Effector memory CD4-positive, alpha-beta T cell (primary cell): ENCODE data around the gene NRP1.

ENCODE experiments used
- DNase-seq, 3 donors: peaks; one replicate each; pipeline ENCODE4 v3.0.0-alpha.2; 2020
- H3K27ac ChIP-seq: 2 replicates; pipeline ENCODE4 v1.7.0; 2013; ENCODE audit warnings: mild to moderate bottlenecking, low read length, moderate library complexity; ENCODE audit not compliant: insufficient read depth, poor library complexity, severe bottlenecking
- H3K27me3 ChIP-seq: replicated peaks from 2 replicates; pipeline ENCODE4 v1.7.0; 2013; ENCODE audit warnings: mild to moderate bottlenecking, low read length; ENCODE audit not compliant: insufficient read depth, control insufficient read depth, poor library complexity, severe bottlenecking
- H3K36me3 ChIP-seq: 2 replicates; pipeline ENCODE4 v1.7.0; 2013; ENCODE audit warnings: mild to moderate bottlenecking, low read length, moderate library complexity; ENCODE audit not compliant: control insufficient read depth, insufficient read depth
- H3K4me1 ChIP-seq: 2 replicates; pipeline ENCODE4 v1.7.0; 2013; ENCODE audit warnings: low read length, mild to moderate bottlenecking; ENCODE audit not compliant: control insufficient read depth, insufficient read depth, poor library complexity, severe bottlenecking
- H3K4me3 ChIP-seq: 2 replicates; pipeline ENCODE4 v1.7.0; 2013; ENCODE audit warnings: low read length, low read depth, mild to moderate bottlenecking; ENCODE audit not compliant: insufficient read depth, poor library complexity, severe bottlenecking
- H3K9me3 ChIP-seq: 2 replicates; pipeline ENCODE4 v1.7.0; 2013; ENCODE audit warnings: mild to moderate bottlenecking, low read length, moderate library complexity; ENCODE audit not compliant: control insufficient read depth

Gene NRP1

GRCh38 chr10:33371234-33371633, 36.8 kb upstream of the NRP1 start:
- Histone ChIP-seq H3K9me3 (no peaks in the 10 kb centered on the region), H3K27me3 (no peaks in the 10 kb centered on the region), H3K27ac (no peak overlapping the region), H3K36me3 (no peaks in the 10 kb centered on the region), H3K4me1 (no peaks in the 10 kb centered on the region), H3K4me3 (no peak overlapping the region)
- no peak for DNase-seq

DNA sequence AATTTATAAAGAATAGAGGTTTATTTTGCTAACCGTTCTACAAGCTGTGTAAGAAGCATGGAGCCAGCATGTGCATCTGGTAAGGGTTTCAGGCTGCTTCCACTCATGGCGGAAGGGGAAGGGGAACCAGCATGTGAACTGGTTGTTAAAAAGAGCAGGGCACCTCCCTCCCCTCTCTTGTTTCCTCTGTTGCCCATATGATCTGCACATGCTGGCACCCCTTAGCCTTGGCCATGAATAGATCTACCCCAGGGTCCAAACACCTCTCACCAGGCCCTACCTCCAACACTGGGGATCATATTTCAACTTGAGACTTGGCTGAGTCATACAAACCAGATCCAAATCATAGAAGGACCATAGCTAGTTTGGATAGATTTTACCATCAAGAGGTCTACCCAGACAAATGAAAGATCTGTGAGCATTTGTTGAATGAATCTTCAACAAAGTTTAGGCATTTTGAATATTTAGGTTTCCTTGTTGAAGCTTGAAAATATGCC, 36.0 kb upstream of the NRP1 start:
- Histone ChIP-seq H3K9me3 (no peaks in the 10 kb centered on the region), H3K27ac (no peak overlapping the region), H3K27me3 (no peaks in the 10 kb centered on the region), H3K36me3 (no peaks in the 10 kb centered on the region), H3K4me3 (no peak overlapping the region), H3K4me1 (no peaks in the 10 kb centered on the region)
- DNase-seq: no peak

DNA sequence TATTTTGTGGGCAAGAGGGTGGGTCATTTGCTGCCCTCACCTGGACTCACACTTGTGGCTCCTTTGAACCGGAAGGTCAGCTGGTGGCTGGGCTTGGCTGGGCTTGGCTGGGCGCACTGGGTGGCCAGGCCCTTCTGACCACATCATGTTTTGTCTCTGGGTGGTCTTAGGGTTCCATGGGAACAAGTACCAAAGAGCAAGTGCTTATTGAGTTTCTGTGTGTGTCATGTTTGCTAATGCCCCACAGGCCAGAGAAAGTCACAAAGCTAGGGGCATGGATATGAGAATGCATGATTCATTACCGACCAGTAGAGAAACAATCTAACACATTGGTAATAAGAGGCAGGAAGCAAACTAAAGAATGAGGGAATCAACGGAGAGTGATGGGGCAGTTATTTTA, 33.6 kb upstream of the NRP1 start:
- Histone ChIP-seq H3K36me3 (no peaks in the 10 kb centered on the region), H3K4me1 (no peaks in the 10 kb centered on the region), H3K27ac (no peak overlapping the region), H3K4me3 (no peak overlapping the region), H3K9me3 (no peaks in the 10 kb centered on the region), H3K27me3 (no peaks in the 10 kb centered on the region)
- DNase-seq: no peak

- no peak for DNase-seq
- Histone ChIP-seq H3K27me3 (no peaks in the 10 kb centered on the region), H3K9me3 (no peaks in the 10 kb centered on the region), H3K27ac (no peak overlapping the region), H3K36me3 (no peaks in the 10 kb centered on the region), H3K4me1 (no peaks in the 10 kb centered on the region), H3K4me3 (no peak overlapping the region)
Observed at GRCh38 chr10:33365871-33366411, 31.5 kb upstream of the NRP1 start.

- Histone ChIP-seq H3K36me3 (no peaks in the 10 kb centered on the region), H3K4me3 (no peak overlapping the region), H3K27me3 (no peaks in the 10 kb centered on the region), H3K27ac (no peak overlapping the region), H3K9me3 (no peaks in the 10 kb centered on the region), H3K4me1 (no peaks in the 10 kb centered on the region)
- DNase-seq: no peak
Observed at GRCh38 chr10:33365301-33365700, 30.8 kb upstream of the NRP1 start.

- no peak for DNase-seq
Observed at GRCh38 chr10:33363106-33363505, 28.6 kb upstream of the NRP1 start.

GRCh38 chr10:33358016-33358415, 23.5 kb upstream of the NRP1 start:
- H3K27ac ChIP-seq: no peak overlapping the region
- H3K4me1 ChIP-seq: no peaks in the 10 kb centered on the region
- H3K27me3 ChIP-seq: no peaks in the 10 kb centered on the region
- no peak for DNase-seq
- H3K36me3 ChIP-seq: no peaks in the 10 kb centered on the region
- H3K9me3 ChIP-seq: no peaks in the 10 kb centered on the region
- no peak overlapping the region for H3K4me3 ChIP-seq

More at GRCh38 chr10:33363106-33363505, 28.6 kb upstream of the NRP1 start:
- no peaks in the 10 kb centered on the region for H3K27me3 ChIP-seq
- no peaks in the 10 kb centered on the region for H3K9me3 ChIP-seq
- H3K36me3 ChIP-seq: no peaks in the 10 kb centered on the region
- no peaks in the 10 kb centered on the region for H3K4me1 ChIP-seq
- no peak overlapping the region for H3K4me3 ChIP-seq
- H3K27ac ChIP-seq: no peak overlapping the region

DNA sequence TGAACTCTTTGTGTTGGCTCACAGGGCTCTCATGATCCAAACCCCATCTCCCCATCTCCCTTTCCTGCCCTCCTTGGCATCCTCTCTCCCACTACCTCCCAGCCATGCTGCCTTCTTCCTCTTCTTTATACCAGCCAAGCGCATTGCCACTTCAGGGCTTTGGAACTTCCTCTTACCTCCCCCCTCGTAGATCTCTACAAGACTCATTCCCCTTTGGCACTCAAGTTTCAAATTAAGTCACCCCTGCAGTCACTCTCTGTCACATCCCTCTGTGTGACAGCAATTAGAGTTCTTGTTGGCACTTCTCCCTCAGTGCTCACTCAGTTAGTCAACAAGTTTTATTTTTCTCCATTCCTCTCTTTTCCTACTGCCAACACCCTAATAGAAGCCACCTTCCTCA, 20.8 kb upstream of the NRP1 start:
- no peaks in the 10 kb centered on the region for H3K36me3 ChIP-seq
- no peaks in the 10 kb centered on the region for H3K27me3 ChIP-seq
- no peaks in the 10 kb centered on the region for H3K4me1 ChIP-seq
- H3K27ac ChIP-seq: no peak overlapping the region
- no peak overlapping the region for H3K4me3 ChIP-seq
- DNase-seq: no peak
- H3K9me3 ChIP-seq: no peaks in the 10 kb centered on the region

DNA sequence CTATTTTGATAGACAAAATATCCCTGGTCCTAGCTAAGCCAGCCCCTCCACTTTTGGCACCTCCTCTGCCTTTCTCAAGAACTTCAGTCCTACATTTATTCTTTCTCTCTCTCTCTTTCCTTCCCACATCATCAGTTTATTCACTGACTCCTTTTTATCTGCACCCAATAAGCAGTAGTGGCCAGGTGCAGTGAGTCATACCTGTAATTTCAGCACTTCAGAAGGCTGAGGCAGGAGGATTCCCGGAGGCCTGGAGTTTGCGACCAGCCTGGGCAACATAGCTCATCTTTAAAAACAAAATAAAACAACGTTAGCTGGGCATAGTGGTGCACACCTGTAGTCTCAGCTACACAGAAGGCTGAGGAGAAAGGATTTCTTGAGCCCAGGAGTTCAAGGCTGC, 19.4 kb upstream of the NRP1 start:
- Histone ChIP-seq H3K27me3 (no peaks in the 10 kb centered on the region), H3K36me3 (no peaks in the 10 kb centered on the region), H3K9me3 (no peaks in the 10 kb centered on the region), H3K4me3 (no peak overlapping the region), H3K4me1 (no peaks in the 10 kb centered on the region), H3K27ac (no peak overlapping the region)
- no peak for DNase-seq

- Histone ChIP-seq H3K4me3 (no peak overlapping the region), H3K36me3 (no peaks in the 10 kb centered on the region), H3K9me3 (no peaks in the 10 kb centered on the region), H3K27ac (no peak overlapping the region), H3K4me1 (no peaks in the 10 kb centered on the region), H3K27me3 (no peaks in the 10 kb centered on the region)
- no peak for DNase-seq
Observed at GRCh38 chr10:33353334-33353733, 18.9 kb upstream of the NRP1 start.
